ENCODE data around the gene LRRC23.

LRRC23 gene

DNA sequence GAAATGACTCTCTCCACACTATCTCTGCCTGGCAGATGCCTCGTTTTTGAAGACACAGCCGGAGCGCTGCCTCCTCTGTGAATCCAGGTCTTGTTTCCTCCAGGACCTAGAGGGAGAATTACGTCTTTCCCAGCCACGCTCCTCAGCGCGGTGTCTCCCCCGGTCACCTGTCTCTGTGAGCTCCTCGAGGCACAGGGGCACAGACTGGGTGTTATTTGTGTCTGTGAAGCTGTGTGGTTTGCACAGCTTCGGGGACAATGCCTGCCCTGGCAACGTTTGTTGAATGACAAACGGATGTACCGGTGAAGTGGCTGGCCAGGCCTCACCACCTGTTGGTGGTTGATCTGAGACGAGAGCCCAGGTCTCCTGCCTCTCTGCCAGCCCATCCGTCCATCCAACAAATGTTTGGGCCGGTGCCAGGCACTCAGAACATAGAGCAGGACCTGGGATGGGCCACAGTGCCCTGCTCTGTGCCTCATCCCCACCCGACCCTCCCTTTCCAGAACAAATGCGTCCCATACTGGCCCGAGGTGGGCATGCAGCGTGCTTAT lies 52.6 kb downstream of the LRRC23 start:
- peaks cover 7 to 34% of the 10 kb centered on the region in 2 donors for H3K36me3 ChIP-seq (ENCODE audit: control insufficient read depth in 2 of 2, insufficient read depth in 2 of 2, low read length in 2 of 2)
- H3K4me3 ChIP-seq (ENCODE audit: low read length in 2 of 2): no peak overlapping the region
- no peaks in the 10 kb centered on the region for H3K9me3 ChIP-seq (ENCODE audit: control insufficient read depth in 2 of 2, low read length in 2 of 2)
- H3K27ac ChIP-seq (ENCODE audit: low read depth in 2 of 2, low read length in 2 of 2): peak overlapping the region in 1 of 2 donors; percentile 48
- H3K4me1 ChIP-seq (ENCODE audit: control insufficient read depth in 2 of 2, insufficient read depth in 2 of 2, low read length in 2 of 2): peaks cover 45 to 66% of the 10 kb centered on the region in 2 donors
- no peaks in the 10 kb centered on the region for H3K27me3 ChIP-seq (ENCODE audit: control insufficient read depth in 2 of 2, insufficient read depth in 2 of 2, low read length in 2 of 2)
- no peak overlapping the region for H3K9ac ChIP-seq (ENCODE audit: low read depth in 1 of 2, low read length in 2 of 2)

GRCh38 chr12:6957741-6958608 lies 53.4 kb downstream of the LRRC23 start:
- Histone ChIP-seq H3K9ac (ENCODE audit: low read depth in 1 of 2, low read length in 2 of 2) (peak overlapping the region in 1 of 2 donors; percentile 41), H3K4me1 (ENCODE audit: control insufficient read depth in 2 of 2, insufficient read depth in 2 of 2, low read length in 2 of 2) (peaks cover 48 to 72% of the 10 kb centered on the region in 2 donors), H3K9me3 (ENCODE audit: control insufficient read depth in 2 of 2, low read length in 2 of 2) (no peaks in the 10 kb centered on the region), H3K4me3 (ENCODE audit: low read length in 2 of 2) (no peak overlapping the region), H3K36me3 (ENCODE audit: control insufficient read depth in 2 of 2, insufficient read depth in 2 of 2, low read length in 2 of 2) (peaks cover 7 to 28% of the 10 kb centered on the region in 2 donors), H3K27me3 (ENCODE audit: control insufficient read depth in 2 of 2, insufficient read depth in 2 of 2, low read length in 2 of 2) (no peaks in the 10 kb centered on the region), H3K27ac (ENCODE audit: low read depth in 2 of 2, low read length in 2 of 2) (peak overlapping the region; percentile 70 to 98)

DNA sequence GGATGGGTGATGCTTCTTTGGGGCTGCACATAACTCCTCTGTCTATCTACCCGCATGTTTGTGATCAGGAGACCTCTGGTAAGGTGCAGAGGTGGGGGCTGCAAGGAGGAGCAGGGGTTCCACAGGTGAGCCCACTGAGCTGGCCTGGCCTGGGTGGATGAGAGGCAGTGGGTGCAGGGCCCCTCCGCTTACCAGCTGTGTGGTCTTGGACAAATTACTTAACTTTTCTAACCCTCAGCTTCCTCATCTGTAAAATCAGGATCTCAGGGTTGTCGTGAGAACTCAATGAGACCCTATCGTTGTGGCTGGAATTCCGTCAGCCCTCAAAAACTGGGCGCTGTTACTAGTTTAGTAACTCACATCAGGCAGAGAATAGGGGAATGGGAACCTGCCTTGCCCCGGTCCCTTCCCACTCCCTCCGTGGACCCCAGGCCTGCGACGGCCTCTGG lies 54.0 kb downstream of the LRRC23 start:
- Histone ChIP-seq H3K9ac (ENCODE audit: low read depth in 1 of 2, low read length in 2 of 2) (peak overlapping the region; percentile 1 to 35), H3K36me3 (ENCODE audit: control insufficient read depth in 2 of 2, insufficient read depth in 2 of 2, low read length in 2 of 2) (peaks cover 7 to 28% of the 10 kb centered on the region in 2 donors), H3K27ac (ENCODE audit: low read depth in 2 of 2, low read length in 2 of 2) (peak overlapping the region; percentile 70 to 98), H3K9me3 (ENCODE audit: control insufficient read depth in 2 of 2, low read length in 2 of 2) (no peaks in the 10 kb centered on the region), H3K4me3 (ENCODE audit: low read length in 2 of 2) (peak overlapping the region in 1 of 2 donors; percentile 23), H3K4me1 (ENCODE audit: control insufficient read depth in 2 of 2, insufficient read depth in 2 of 2, low read length in 2 of 2) (peaks cover 48 to 72% of the 10 kb centered on the region in 2 donors), H3K27me3 (ENCODE audit: control insufficient read depth in 2 of 2, insufficient read depth in 2 of 2, low read length in 2 of 2) (no peaks in the 10 kb centered on the region)

DNA sequence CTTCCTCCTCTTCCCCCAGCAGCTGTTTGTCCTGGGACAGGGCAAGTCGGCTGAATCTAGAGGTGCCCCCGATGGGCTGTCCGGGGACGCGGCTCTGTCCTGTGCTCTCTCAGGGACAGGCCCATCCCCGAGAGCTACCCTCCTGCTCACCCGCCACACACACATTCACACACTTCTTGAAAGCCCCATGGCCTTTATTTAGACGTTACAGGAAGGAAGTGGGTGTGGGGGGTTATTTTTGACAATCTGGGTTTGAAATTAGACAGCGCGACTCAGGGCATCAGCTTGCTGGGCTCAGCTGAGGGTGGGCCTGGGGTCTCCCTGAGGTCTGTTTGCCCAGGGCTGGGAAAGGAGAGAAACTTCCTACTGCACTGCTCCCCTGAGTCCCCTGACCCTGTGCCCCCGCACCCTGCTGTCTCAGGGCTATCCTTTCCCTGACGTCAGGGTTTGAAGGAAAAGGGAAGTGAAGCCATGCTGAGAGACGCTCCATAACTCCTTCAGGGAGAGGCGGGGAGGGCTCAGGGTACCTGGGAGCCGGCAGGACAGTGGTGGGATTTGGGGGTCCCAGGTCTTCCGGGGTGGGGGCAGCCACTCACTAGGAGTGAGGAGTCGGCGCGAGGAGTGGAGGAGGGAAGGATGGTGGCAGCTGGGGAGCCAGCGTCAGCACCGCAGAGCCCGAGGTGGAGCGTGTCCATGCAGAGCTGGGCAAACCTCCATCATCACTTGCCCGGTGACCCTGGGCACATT lies 54.6 kb downstream of the LRRC23 start:
- Histone ChIP-seq H3K27ac (ENCODE audit: low read depth in 2 of 2, low read length in 2 of 2) (peak overlapping the region; percentile 70 to 98), H3K36me3 (ENCODE audit: control insufficient read depth in 2 of 2, insufficient read depth in 2 of 2, low read length in 2 of 2) (peaks cover 7 to 28% of the 10 kb centered on the region in 2 donors), H3K27me3 (ENCODE audit: control insufficient read depth in 2 of 2, insufficient read depth in 2 of 2, low read length in 2 of 2) (no peaks in the 10 kb centered on the region), H3K4me3 (ENCODE audit: low read length in 2 of 2) (peak overlapping the region in 1 of 2 donors; percentile 31), H3K4me1 (ENCODE audit: control insufficient read depth in 2 of 2, insufficient read depth in 2 of 2, low read length in 2 of 2) (peaks cover 50 to 71% of the 10 kb centered on the region in 2 donors), H3K9ac (ENCODE audit: low read depth in 1 of 2, low read length in 2 of 2) (peak overlapping the region; percentile 35 to 41), H3K9me3 (ENCODE audit: control insufficient read depth in 2 of 2, low read length in 2 of 2) (no peaks in the 10 kb centered on the region)

- Histone ChIP-seq H3K4me1 (ENCODE audit: control insufficient read depth in 2 of 2, insufficient read depth in 2 of 2, low read length in 2 of 2) (peaks cover 53 to 71% of the 10 kb centered on the region in 2 donors), H3K27ac (ENCODE audit: low read depth in 2 of 2, low read length in 2 of 2) (peak overlapping the region; percentile 98 to 99), H3K27me3 (ENCODE audit: control insufficient read depth in 2 of 2, insufficient read depth in 2 of 2, low read length in 2 of 2) (no peaks in the 10 kb centered on the region), H3K4me3 (ENCODE audit: low read length in 2 of 2) (peak overlapping the region in 1 of 2 donors; percentile 31), H3K9ac (ENCODE audit: low read depth in 1 of 2, low read length in 2 of 2) (peak overlapping the region in 1 of 2 donors; percentile 99), H3K9me3 (ENCODE audit: control insufficient read depth in 2 of 2, low read length in 2 of 2) (no peaks in the 10 kb centered on the region), H3K36me3 (ENCODE audit: control insufficient read depth in 2 of 2, insufficient read depth in 2 of 2, low read length in 2 of 2) (peaks cover 7 to 24% of the 10 kb centered on the region in 2 donors)
These were observed 55.4 kb downstream of the LRRC23 start for GRCh38 chr12:6959805-6960592.

GRCh38 chr12:6960593-6961277 lies 56.1 kb downstream of the LRRC23 start:
- Histone ChIP-seq H3K27ac (ENCODE audit: low read depth in 2 of 2, low read length in 2 of 2) (peak overlapping the region; percentile 98 to 99), H3K4me3 (ENCODE audit: low read length in 2 of 2) (peak overlapping the region; percentile 72 to 91), H3K9me3 (ENCODE audit: control insufficient read depth in 2 of 2, low read length in 2 of 2) (no peaks in the 10 kb centered on the region), H3K4me1 (ENCODE audit: control insufficient read depth in 2 of 2, insufficient read depth in 2 of 2, low read length in 2 of 2) (peaks cover 55 to 73% of the 10 kb centered on the region in 2 donors), H3K9ac (ENCODE audit: low read depth in 1 of 2, low read length in 2 of 2) (peak overlapping the region; percentile 89 to 99), H3K27me3 (ENCODE audit: control insufficient read depth in 2 of 2, insufficient read depth in 2 of 2, low read length in 2 of 2) (no peaks in the 10 kb centered on the region), H3K36me3 (ENCODE audit: control insufficient read depth in 2 of 2, insufficient read depth in 2 of 2, low read length in 2 of 2) (peaks cover 9 to 23% of the 10 kb centered on the region in 2 donors)

DNA sequence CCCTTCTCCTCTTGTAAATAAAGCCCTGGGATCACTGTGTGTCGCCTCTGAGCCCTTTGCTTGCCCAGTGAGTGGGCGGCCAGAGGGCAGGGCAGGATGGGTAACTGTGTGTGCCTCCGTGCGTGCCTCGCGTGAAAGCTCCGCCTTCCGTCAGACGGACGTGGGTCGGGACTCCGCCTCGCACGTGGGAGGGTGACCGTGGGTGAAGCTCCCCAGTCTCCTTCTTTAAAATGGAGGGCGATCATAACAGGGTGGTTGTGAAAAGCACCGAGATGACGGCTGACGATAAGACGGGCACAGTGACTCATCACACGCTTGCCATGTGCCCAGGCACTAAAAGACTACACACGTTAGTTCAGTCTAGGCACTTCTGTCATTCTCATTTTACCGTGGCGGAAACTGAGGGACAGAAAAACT lies 56.7 kb downstream of the LRRC23 start:
- Histone ChIP-seq H3K9ac (ENCODE audit: low read depth in 1 of 2, low read length in 2 of 2) (peak overlapping the region; percentile 89 to 99), H3K27me3 (ENCODE audit: control insufficient read depth in 2 of 2, insufficient read depth in 2 of 2, low read length in 2 of 2) (no peaks in the 10 kb centered on the region), H3K27ac (ENCODE audit: low read depth in 2 of 2, low read length in 2 of 2) (peak overlapping the region; percentile 98 to 99), H3K4me1 (ENCODE audit: control insufficient read depth in 2 of 2, insufficient read depth in 2 of 2, low read length in 2 of 2) (peaks cover 58 to 70% of the 10 kb centered on the region in 2 donors), H3K36me3 (ENCODE audit: control insufficient read depth in 2 of 2, insufficient read depth in 2 of 2, low read length in 2 of 2) (peaks cover 13 to 28% of the 10 kb centered on the region in 2 donors), H3K9me3 (ENCODE audit: control insufficient read depth in 2 of 2, low read length in 2 of 2) (no peaks in the 10 kb centered on the region), H3K4me3 (ENCODE audit: low read length in 2 of 2) (peak overlapping the region; percentile 72 to 91)

GRCh38 chr12:6961695-6962284 lies 57.2 kb downstream of the LRRC23 start:
- H3K27me3 ChIP-seq (ENCODE audit: control insufficient read depth in 2 of 2, insufficient read depth in 2 of 2, low read length in 2 of 2): no peaks in the 10 kb centered on the region
- H3K4me3 ChIP-seq (ENCODE audit: low read length in 2 of 2): peak overlapping the region; percentile 72 to 91
- H3K9me3 ChIP-seq (ENCODE audit: control insufficient read depth in 2 of 2, low read length in 2 of 2): no peaks in the 10 kb centered on the region
- H3K36me3 ChIP-seq (ENCODE audit: control insufficient read depth in 2 of 2, insufficient read depth in 2 of 2, low read length in 2 of 2): peaks cover 15 to 26% of the 10 kb centered on the region in 2 donors
- peaks cover 60 to 69% of the 10 kb centered on the region in 2 donors for H3K4me1 ChIP-seq (ENCODE audit: control insufficient read depth in 2 of 2, insufficient read depth in 2 of 2, low read length in 2 of 2)
- H3K9ac ChIP-seq (ENCODE audit: low read depth in 1 of 2, low read length in 2 of 2): peak overlapping the region; percentile 89 to 99
- H3K27ac ChIP-seq (ENCODE audit: low read depth in 2 of 2, low read length in 2 of 2): peak overlapping the region; percentile 98 to 99

All from mucosa of rectum (tissue), 2 donors.